ENCODE data around the gene OVOL3.
A peak's percentile ranks its signal among the peaks of the same experiment; 100 is the strongest.

GRCh38 chr19:36141039-36141927 is 30.3 kb downstream of the OVOL3 start:
- TF ChIP-seq CTCF (IDR thresholded peaks at IDR 0.05) (no peak), POLR2A (IDR thresholded peaks at IDR 0.05) (peak in 2 of 3 donors; percentile 41 to 51)
